Breast epithelium (tissue), 3 donors: ENCODE data around the gene KDM7A.

Experiments used
- POLR2A ChIP-seq: fragments of 450-650 bp; IDR thresholded peaks from one replicate; pipeline ENCODE4 v1.6.1; 2016; ENCODE audit warnings: antibody characterized with exemption, mild to moderate bottlenecking, moderate library complexity
- TF ChIP-seq, protein P1 (sequence below), 3 donors: fragments of 450-650 bp; IDR thresholded peaks; one replicate each; pipeline ENCODE4 v1.5.1; 2016 to 2017; ENCODE audit warnings: antibody characterized with exemption in 3 of 3, mild to moderate bottlenecking in 3 of 3, moderate library complexity in 3 of 3

- TF ChIP-seq, protein P1, sequence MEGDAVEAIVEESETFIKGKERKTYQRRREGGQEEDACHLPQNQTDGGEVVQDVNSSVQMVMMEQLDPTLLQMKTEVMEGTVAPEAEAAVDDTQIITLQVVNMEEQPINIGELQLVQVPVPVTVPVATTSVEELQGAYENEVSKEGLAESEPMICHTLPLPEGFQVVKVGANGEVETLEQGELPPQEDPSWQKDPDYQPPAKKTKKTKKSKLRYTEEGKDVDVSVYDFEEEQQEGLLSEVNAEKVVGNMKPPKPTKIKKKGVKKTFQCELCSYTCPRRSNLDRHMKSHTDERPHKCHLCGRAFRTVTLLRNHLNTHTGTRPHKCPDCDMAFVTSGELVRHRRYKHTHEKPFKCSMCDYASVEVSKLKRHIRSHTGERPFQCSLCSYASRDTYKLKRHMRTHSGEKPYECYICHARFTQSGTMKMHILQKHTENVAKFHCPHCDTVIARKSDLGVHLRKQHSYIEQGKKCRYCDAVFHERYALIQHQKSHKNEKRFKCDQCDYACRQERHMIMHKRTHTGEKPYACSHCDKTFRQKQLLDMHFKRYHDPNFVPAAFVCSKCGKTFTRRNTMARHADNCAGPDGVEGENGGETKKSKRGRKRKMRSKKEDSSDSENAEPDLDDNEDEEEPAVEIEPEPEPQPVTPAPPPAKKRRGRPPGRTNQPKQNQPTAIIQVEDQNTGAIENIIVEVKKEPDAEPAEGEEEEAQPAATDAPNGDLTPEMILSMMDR (IDR thresholded peaks at IDR 0.05) = no peak
- no peak for TF ChIP-seq POLR2A
Observed at GRCh38 chr7:140197938-140198337, 21.2 kb upstream of the KDM7A start.
